GM21526 (cell line): ENCODE results near the gene TBC1D16.
"Not testable (repeated sequence)": the region's sequence is repeated elsewhere in the genome, so short reads cannot be mapped to it uniquely, and the experiment has no call there.

Source experiments
- ATAC-seq: cut with Tn5 transposase; IDR thresholded peaks from one replicate; pipeline ENCODE4 v1.9.1; 2021; ENCODE audit warnings: moderate library complexity; ENCODE audit not compliant: unreplicated experiment, low FRiP score

Gene TBC1D16

DNA sequence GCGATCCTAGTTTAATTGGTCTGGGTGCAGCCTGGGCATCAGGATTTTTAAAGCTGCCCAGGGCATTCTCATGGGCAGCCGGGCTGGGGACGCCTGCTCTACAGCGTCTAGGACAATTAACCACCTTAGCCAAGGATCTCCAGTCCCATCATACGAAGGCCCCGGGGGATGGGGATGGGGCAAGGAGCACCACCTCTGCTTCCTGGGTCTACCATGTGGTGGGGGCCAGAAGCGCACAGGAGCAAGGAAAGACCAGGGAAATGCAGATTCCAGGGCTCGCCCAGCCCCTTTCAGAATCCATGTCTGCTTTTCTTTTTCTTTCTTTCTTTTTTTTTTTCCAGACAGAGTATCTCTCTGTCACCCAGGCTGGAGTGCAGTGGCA lies 29.3 kb downstream of the TBC1D16 start:
- ATAC-seq = no peak

DNA sequence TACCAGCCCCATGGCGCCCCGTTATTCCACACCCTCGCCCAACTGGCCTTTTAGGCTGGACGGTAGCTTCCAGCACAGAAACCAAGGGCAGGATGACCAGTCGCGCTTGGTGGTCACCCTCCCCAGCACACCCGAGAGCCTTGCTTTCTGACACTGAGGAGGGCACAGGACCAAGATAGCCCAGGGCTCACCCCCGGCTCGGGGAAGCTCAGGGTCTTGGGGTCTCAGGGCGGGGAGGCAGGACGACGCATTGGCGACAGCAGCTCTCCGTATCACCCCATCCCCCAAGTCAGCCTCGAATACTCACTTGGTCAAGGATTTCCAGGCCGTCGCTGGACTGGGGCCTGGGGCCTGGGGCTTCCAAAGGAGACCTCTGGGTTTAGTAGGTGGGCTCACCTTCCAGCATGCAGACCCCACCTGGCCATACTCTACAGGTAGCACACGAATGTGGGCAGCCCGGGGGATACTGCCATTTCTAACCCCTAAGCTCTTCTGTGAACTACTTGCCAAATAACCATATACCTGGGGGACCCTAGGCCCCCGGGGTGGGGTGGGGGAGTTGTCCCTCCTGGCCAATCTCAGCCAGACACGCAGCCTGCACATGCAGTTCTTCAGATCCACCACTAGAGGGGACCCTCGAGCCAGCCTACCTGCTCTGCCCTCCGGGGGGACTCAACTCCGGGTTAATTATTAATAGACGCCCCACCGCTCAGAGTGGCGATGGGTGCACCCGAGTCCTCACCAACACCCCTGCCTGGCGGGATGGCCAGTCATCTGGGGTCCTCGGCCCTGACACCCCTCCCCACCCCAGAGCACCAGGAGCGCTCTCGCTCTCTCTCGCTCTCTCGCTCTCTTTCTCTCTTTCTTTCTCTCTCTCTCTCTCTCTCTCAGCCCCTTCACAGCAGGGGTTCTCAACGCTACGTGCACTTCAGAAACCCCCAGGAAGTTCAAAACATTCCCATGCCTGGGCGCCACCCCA lies 30.0 kb downstream of the TBC1D16 start:
- ATAC-seq = no peak

DNA sequence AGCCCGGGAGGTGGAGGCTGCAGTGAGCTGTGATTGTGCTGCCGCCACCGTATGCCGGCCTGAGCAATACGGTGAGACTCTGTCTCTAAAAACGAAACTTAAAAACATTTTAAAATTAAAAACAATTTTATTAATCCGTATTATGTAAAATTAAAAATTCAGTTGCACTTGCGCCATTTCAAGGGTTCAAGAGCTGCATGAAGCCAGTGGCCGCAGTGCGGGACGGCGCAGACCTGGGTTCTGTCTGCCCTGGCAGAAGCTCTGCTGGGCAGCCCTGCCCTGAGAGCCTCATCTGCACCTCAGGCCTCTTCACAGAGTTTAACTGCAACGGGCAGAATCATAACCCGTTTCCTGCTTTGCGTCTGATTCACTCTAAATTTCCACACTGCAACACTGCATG lies 31.7 kb downstream of the TBC1D16 start:
- no peak for ATAC-seq

DNA sequence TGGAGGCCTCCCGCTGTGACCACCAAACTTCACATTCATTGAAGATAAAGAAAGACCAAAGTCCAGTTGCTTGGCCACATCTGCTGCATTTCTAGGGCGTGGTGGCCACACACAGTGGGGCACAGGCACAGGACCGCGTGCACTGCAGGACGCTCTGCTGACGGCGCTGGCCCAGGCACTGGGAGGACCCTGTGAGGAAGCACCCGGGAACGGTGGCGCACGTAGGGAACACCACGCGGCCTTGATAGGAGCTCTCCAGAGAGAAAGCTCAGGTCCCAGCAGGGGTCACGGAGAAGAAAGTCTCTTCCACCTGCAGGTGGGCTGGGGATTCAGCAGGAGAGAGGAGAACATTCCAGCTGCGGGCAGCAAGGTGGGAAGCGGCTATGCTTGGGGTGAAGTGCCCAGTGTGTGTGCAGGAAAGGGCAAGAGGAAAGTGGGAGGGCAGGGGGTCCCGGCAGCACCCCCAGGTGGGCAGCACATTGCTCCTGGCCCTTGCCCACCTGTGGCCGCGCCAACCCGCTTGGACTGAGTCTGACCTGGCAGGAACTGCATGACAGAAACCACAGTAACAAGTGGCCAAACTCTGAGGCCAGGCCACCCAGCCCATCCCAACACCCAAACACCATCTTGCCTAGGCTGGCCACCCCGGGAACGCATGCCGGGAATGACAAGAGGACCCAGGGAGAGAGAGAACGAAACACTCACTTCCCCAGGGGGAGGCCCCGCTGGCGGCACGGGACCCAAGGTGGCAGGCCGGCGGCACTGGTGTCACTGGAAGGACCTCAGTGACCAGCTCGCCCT lies 32.8 kb downstream of the TBC1D16 start:
- ATAC-seq = no peak

DNA sequence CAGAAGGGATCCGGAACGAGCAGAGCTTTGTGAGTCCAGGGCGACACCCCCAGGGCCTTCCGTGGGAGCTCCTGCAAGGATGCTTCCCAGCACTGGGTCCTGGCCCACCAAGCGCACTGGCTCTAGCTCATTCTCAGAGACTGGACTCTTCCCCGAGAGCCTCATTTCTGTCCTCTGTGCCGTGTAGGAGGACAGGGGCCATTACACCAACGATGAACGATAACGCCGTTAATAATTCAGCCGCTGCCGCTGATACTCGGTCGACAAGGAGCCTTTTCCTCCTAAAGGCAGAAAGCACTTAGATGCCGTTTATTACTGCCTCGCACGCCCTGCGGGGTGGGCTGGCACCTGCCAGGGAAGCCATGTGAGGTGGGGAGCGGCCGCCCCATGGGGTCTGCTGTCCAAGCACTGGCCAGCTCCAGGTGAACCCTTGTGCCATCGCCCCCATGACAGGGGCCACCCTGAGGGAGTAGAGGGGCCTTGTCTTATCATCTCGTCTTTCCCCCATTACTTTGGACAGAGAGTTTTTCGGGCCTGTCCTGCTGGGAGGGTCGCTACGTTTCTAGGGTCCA lies 33.5 kb downstream of the TBC1D16 start:
- no peak for ATAC-seq

DNA sequence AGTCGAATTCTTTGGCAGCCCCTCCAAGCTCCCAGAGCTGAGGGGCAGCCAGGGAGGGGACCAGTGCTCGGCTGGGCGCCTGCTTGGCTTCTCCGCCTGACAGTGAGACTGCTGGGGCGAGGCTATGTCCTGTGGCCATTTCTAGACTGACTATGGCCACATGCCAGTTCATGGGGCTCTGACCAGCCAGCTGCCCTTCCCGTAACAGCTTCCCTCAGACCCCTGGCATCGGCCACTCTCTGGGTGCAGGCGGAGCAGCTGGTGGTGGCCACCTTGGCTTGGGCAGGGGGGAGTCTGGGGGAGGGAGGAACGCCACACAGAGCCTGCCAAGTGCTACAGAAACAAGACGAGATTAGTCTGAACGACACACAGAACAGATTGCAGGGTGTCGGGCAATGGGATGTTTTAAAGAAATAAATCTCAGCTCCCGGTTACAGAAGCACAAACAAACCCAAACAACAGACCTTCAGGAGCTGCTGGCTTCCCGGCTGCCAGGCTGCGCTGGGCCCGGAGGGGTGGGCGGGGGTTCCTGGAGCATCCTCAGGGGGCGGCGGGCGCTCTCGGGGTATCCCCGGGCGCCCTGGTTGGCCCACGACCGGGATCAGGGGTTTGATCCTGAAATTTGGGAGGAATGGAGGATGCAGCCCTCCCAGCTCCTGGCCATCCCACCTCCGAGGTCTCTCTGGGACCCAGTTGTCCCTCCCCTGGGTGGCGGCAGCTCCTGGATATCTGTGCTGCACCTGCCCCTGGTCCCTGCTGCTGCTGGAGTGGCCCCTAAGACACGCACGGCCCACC lies 34.5 kb downstream of the TBC1D16 start:
- no peak for ATAC-seq

DNA sequence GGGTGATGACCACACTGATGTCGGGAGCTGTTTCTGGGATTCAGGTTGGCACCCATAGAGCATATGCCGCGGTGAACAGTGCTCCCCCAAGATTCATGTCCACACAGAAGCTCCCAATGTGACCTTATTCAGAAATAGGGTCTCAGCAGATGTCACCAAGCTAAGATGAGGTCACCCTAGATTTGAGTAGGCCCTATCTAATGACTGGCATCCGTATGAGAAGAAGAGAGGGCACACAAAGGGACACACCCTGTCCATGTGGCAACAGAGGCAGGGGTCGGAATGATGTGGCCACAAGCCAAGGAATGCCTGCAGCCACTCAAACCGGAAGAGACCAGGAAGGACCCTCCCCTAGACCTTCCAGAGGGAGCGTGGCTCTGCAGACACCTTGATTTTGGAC lies 35.5 kb downstream of the TBC1D16 start:
- ATAC-seq = no peak

DNA sequence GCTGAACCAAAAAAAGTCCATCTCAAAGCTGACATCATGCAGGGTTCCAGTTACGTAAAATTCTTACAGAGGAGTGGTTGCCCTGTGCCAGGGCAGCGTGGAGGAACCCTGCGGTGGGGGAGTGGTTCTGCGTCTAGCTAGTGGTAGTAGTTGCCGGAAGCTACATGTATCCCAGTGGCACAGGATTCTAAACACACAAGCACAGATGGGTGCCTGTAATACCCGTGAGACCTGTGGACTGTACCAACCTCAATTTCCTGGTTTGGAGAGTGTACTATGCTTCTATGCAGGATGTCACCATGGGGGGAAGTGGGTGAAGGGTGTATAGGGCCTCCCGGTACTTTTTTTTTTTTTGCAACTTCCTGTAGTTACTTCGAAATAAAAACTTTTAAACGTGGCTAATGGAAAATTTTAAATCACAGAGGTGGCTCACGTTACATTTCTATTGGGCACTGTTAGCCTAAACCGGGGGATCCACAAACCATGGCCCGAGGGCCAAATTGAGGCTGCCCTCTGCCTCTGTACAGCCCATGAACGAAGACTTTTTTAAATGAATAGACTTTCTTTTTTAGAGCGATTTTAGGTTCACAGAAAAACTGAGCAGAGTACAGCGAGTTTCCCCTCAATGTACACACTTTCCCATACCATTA lies 38.5 kb downstream of the TBC1D16 start:
- ATAC-seq = no peak

DNA sequence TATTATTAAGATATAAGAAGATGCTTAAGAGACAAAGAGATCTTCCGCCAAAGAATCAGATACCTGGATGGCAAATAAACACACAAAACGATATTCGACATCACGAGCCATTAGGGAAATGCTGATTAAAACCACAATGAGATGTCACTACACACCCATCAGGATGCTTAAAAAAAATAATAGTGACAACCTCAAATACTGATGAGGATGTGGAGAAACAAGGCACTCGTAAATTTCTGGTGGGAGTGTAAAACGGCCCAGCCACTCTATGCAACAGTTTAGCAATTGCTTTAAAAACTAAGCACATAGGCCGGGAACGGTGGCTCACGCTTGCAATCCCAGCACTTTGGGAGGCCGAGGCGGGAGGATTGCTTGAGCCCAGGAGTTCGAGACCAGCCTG lies 39.4 kb downstream of the TBC1D16 start:
- ATAC-seq = no peak

DNA sequence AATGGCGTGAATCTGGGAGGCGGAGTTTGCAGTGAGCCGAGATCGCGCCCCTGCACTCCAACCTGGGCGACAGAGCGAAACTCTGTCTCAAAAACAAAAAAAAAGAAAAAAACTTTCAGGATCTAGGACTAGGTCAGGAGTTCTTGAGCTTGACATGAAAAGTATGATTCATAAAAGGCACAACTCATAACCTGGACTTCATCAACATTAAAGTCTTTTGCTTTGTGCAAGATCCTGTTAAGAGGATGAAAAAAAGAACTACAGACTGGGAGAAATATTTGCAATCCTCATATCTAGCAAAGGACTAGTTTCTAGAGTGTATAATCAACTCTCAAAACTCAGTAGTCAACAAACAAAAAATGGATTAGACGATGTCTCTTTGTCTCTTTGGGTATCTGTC lies 40.0 kb downstream of the TBC1D16 start:
- ATAC-seq = no peak

DNA sequence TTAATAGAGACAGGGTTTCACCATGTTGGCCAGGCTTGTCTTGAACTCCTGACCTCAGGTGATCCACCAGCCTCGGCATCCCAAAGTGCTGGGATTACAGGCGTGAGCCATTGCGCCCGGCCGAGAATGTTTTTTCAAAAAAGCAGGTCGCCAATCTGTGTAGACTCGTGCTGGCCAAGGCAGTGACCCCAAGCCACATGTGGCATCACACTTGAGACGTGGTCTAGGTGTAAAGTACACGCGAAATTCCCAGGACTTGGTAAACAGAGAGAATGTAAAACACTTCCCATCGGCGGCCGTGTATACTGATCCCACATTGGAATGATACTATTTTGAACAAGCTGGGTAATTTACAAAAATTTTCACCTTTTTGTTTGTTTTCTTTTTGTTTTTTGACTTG lies 41.1 kb downstream of the TBC1D16 start:
- ATAC-seq = no peak

DNA sequence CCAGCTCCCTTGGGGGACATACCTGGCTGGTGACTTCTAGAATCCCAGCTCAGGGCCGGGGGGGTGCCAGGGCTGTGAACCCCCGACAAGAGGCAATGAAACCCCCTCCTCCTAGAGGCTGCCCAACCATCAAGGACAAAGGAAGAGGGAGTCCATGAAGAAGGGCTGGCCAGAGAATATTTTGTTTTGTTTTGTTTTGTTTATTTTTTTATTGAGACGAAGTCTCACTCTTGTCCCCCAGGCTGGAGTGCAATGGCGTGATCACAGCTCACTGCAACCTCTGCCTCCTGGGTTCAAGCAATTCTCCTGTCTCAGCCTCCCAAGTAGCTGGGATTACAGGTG lies 41.5 kb downstream of the TBC1D16 start:
- not testable (repeated sequence) for ATAC-seq

DNA sequence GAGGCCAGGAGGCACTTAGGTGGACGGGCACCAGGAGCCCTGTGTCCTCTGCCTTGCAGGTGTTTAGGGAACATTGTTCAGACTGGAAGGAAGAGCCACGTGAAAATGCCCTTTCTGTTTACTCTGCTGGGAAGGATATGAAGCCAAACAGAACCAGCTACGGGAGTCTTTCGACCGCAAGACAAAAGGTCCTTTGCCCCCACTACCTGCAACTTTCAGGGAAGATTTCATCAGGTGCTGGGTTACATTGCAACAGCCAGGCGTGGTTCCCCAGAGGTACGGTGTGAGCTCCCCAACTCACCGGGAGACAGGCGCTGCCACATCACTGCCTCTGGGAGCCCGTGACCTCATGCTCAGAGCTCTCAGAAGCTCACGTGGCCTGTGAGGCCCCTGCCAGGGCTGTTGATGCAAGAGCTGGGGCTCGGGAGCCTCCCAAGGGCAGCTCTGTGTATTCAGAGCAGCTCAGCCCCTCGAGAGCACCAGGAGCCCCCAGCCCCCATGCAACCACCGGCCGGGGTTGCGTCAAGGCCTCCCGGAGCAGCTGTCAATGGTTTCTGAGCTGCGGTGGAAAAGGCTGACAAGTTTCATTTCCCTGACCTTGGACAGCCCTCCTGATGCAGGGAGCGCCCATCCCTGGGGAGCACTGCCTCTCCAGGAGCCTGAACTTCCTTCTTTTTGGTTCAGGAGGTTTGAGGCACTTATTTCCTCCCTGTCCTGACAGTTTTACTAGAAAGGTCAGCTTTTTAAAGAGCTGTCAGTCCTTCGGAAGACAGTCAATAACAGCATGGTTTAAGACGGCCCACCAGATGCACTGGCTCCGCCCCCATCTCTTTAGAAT lies 42.1 kb downstream of the TBC1D16 start:
- ATAC-seq = no peak

DNA sequence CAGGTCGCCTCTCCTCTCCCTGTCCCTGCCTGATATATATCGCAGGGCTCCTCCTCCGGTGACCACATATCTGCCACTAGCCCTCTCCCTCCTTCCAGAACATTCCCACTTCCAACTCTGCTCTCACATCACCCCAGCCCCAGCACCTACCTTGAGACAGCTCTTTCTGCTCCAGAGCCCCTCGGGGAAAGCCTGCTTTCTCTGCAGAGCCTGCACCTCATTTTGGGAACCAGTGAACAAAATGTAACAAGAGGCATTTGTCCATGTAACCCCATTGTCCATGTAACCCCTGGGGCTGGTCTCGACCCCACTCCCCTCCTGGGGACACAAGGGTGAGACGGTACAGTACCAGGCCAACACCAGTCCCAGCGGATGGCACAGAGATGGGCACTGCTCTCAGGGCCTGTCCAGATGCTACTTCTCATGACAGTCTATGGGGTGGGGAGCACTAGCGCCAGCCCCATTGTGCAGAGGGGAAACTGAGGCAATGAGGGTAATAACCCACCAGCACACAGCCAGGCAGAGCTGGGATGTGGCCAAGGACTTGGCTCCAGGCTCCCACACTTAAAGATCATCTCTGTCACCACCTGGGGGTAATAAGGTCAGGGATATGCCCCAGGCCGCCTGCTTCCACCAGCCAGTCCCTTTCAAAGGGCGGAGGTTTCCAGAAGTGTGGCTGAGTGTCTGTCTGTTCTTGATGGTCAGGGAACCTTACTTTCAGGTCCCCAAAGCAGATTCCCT lies 42.9 kb downstream of the TBC1D16 start:
- ATAC-seq = no peak

DNA sequence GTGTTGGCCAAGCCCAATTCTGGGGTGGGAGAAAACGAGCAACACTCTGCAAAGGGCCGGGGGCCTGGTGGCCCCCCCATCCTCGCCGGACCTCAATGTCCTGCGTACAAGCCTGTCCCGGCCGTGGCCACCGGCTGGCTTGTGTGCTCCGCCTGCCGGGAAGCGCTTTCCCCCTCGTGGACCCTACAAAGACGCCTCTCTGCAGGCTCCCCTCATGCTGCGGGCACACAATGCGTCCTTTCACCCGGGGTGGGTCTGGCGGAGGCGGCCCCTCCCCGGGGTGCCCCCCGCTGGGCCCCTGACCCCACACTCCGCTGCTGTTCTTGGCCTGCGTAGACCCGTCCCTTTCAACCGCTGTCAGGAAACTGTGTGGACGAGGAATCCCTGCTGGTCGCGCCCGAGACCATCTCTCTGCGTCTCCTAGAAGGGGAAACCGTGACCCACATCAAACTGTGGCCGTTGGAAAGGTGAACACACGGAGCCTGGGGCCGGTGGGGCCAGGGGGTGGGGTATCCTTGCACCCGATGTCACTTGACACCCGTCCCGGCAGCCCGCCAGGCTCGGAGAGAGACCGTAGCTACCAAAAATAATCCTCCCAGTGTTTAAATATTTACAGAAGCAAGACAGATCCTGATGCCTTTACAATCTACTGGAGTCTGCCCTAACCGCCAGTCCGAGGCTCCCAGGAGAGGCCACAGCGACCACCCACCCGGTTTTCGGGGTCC lies 43.6 kb downstream of the TBC1D16 start:
- ATAC-seq = no peak

DNA sequence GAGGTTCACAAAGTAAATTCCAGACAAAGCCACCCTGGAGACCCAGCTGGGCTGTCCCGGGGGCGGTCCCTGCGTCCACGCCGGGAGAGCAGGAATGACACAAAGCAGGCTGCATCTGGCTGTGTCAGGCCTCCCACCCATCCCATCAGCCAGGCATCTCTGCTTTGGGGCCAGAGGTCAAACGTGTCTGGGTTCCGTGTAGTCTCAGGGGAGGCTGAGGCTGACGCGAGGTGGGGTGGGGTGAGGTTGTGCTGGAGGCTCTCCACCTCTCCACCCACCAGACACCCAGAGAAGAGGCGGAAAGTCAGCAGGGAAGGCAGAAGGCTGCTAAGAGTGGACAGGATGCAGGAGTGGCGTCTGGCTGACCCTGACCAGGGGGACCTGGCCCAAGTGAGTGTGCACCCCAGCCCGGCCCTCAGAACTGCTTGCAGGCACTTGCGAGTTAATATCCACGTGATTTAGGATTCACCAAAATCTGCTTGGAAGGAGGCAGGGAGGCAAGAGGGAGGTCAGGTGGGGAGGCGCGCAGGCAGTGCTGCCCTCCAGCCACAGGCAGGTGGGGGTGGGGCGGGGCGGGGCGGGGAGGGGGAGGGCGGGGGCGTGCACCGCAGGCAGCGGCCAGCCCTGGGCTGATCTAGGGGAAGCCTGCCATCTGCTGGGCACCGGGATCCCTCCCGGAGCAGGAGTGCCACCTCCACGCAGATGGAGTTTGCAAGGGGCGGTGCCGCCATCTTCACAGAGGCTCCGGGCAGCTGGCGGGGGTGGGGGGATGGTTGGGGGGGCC lies 44.3 kb downstream of the TBC1D16 start:
- ATAC-seq = no peak

DNA sequence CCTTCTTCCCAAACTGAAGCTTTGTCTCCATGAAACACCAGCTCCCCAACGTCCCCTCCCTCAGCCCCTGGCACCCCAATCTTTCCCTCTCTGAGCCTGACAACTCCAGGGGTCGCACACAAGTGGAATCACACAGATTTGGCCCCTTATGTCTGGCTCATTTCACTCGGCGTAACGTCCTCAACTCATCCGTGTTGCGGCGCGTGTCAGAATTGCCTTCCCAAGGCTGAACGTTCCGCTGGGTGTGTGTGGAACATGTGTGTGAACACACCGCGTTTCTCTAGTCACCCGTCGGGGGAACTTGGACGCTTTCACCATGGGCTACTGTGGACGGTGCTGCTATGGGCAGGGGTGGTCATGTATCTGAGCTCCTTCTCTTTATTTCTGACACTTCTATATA lies 45.0 kb downstream of the TBC1D16 start:
- ATAC-seq = no peak
